NB4 (cell line): Measurements from ENCODE around the gene ADGRL2.

Experiments used
- CTCF ChIP-seq: IDR thresholded peaks from one replicate; pipeline ENCODE4 v1.5.1; 2012; ENCODE audit warnings: low read depth, low read length
- MAX ChIP-seq: IDR thresholded peaks from 2 replicates; pipeline ENCODE4 v1.6.1; 2011; ENCODE audit warnings: low read depth, low read length
- POLR2A ChIP-seq: IDR thresholded peaks from 2 replicates; pipeline ENCODE4 v1.6.1; 2011; ENCODE audit warnings: mild to moderate bottlenecking; ENCODE audit not compliant: insufficient read length; ENCODE audit errors: extremely low read depth

- TF ChIP-seq CTCF: no peak
- TF ChIP-seq POLR2A: no peak
- TF ChIP-seq MAX: no peak
Observed at GRCh38 chr1:81802457-81802706, 1.6 kb downstream of the ADGRL2 start.
